ENCODE data around the gene RNF121. TPM values are rescaled to one million over a fixed set of nuclear protein-coding genes. Genes with fewer than 3 reads are reported as not detected.

RNF121 gene
- total RNA-seq, 1 donor from 2014 or later: 27.2 TPM

- no peak for DNase-seq (ENCODE audit: low spot score)
Measured at GRCh38 chr11:71979602-71980001, 50.8 kb downstream of the RNF121 start.

DNA sequence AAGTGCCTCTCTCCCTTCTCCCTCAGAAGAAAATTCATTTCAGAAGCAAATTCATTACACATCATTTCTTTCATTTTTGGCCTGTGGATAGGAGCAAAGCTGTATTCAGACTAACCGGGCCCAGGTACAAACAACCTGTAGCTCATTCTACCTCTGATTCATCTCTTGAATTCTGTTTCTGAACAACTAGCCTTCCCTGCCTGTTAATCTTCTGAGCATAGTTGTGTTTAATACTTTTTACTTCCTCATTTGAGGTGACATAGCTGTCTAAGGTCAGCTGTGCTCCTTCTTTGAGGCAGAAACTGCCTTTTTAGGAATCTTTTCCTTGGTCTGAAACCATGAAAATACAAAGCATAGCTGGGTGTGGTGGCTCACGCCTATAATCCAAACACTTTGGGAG lies 57.3 kb downstream of the RNF121 start:
- DNase-seq (ENCODE audit: low spot score): no peak

GRCh38 chr11:71987521-71987920 lies 58.7 kb downstream of the RNF121 start:
- DNase-seq (ENCODE audit: low spot score): no peak

DNA sequence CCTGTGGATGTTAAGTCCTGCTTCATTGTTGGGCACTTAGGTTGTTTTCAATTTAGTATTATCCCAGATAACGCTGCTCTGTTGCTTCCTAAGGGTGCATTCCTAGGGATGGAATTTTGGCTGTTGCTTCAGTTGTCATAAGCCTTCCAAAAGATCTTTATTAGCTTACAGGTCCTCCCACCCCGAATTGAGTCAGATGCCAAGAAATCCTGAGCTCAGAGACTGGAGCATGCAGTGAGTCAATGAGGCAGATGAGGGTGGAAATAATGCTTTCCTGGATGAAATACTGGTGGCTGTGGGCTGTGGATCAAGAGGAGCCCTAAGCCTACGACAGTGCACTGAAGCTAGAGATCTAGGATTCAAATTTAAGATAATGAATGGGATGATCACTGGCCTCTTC lies 59.2 kb downstream of the RNF121 start:
- DNase-seq (ENCODE audit: low spot score): no peak

GRCh38 chr11:71990701-71991100 lies 61.9 kb downstream of the RNF121 start:
- DNase-seq (ENCODE audit: low spot score): no peak

DNA sequence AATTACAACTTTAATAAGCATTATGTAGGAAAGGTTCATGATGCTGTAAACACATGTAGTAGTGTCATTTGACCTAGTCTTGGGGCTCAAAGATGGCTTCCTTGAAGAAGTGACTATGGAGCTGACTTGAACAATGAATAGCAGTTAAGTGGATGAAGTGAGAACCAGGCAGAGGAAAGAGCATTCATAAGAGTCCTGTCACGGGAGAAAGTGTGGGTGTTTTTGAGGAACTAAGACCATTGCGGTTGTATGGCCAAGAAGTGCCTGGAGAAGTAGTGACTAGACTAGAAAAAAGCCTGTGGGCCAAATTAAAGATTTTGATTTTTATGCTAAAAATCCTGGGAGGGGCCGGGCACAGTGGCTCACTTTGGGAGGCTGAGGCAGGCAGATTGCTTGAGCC lies 62.6 kb downstream of the RNF121 start:
- DNase-seq (ENCODE audit: low spot score): no peak

GRCh38 chr11:71992136-71992730 lies 63.4 kb downstream of the RNF121 start:
- DNase-seq (ENCODE audit: low spot score): no peak

- DNase-seq (ENCODE audit: low spot score): no peak
Measured at GRCh38 chr11:71994786-71995185, 65.9 kb downstream of the RNF121 start.

DNA sequence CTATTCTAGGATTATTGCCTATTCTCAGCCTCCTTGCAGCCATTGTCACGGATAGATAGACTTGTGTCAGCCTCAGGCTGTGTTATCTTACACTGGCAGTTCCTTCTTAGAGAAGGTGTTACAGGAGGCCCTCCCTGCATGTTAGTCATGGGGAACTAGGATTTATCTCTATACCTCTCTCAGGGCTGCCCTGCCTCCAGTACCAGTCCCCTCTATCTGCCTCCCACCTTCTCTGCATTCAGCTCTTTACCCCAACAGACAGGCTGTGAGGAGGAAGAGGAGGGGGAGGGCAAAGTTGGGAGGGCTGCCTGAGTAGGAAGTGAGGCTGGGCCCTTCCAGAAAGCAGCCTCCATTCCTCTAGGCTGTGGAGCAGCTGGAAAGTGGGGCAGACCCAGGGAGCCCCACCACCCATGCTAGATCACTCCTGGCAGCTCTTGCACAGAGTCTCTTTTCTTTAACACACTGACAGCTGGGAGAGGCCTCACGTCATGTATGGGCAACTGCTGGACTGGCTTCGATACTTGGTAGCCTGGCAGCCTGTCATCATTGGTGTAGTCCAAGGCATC lies 67.0 kb downstream of the RNF121 start:
- no peak for DNase-seq (ENCODE audit: low spot score)

- DNase-seq (ENCODE audit: low spot score): no peak
Measured at GRCh38 chr11:71996517-71996916, 67.7 kb downstream of the RNF121 start.

DNA sequence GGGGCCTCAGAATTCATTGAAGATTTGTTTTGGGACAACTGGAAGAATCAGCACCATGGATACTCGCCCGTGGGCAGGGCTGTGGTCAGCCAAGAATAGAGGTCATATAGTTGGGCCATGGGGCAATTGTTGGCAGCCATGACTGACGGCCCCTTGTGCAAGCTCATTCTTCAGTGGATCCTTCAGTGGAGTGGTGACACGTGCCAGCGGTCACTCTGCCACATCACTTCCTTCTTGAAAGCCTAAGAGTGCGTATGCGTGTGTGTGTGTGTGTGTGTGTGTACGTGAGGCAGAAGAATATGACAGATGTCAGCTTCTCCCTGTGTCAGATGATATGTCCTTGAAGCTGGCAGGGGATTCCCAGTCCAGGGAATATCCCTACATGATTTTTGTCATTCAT lies 68.1 kb downstream of the RNF121 start:
- no peak for DNase-seq (ENCODE audit: low spot score)

- DNase-seq (ENCODE audit: low spot score): no peak
Measured at GRCh38 chr11:71997594-71997993, 68.7 kb downstream of the RNF121 start.

- DNase-seq (ENCODE audit: low spot score): no peak
Measured at GRCh38 chr11:71998061-71998460, 69.2 kb downstream of the RNF121 start.

DNA sequence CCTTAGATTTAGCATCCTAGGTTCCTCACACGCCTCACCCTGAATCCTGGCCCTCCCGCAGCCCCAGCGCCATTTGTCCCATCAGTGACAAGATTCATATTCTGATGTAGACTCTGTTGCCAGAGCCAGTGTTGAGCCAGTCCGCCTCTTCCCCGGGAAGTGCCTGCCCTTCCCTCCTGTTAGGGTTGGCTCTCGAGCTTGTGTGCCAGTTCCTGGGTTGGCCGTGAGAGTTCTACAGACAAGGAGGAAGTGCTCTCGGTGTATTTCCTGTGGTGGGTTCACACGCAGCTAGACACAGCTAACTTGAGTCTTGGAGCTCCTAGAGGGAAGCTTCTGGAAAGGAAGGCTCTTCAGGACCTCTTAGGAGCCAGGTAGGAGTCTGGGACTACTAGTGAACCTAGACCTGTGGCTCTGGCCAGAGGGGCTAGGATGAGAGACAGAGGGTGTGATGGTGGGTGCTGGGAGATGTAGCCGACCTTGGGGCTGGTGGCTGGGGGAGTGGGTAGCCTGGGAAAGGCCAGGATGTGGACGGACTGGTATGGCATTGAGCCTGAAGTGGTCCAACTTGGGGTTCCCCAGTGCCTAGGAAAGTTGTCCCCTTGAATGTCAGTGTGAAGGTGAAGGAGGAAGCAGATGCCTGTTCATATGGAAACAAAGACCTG lies 69.9 kb downstream of the RNF121 start, which contains the start of gene IL18BP:
TSS of gene IL18BP (plus strand) at position 261 of the 662 bp plus-strand sequence. CDS start 1,076 bp downstream, outside the sequence.
- no peak for DNase-seq (ENCODE audit: low spot score)

GRCh38 chr11:71999362-71999761 lies 70.5 kb downstream of the RNF121 start:
- no peak for DNase-seq (ENCODE audit: low spot score)

DNA sequence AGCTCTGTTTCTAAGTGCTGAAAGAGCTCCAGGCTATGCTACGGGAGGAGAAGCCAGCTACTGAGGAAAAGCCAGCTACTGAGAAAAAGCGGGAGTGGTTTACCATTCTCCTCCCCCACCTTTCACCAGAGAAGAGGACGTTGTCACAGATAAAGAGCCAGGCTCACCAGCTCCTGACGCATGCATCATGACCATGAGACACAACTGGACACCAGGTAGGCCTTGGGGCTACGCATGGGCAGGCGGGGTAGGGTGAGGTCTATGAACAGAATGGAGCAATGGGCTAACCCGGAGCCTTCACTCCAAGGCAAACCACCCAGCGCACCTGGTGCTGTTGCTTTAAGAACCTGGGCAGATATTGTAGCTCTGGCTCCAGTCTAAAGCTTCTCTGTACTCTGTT lies 71.0 kb downstream of the RNF121 start:
- no peak for DNase-seq (ENCODE audit: low spot score)

DNA sequence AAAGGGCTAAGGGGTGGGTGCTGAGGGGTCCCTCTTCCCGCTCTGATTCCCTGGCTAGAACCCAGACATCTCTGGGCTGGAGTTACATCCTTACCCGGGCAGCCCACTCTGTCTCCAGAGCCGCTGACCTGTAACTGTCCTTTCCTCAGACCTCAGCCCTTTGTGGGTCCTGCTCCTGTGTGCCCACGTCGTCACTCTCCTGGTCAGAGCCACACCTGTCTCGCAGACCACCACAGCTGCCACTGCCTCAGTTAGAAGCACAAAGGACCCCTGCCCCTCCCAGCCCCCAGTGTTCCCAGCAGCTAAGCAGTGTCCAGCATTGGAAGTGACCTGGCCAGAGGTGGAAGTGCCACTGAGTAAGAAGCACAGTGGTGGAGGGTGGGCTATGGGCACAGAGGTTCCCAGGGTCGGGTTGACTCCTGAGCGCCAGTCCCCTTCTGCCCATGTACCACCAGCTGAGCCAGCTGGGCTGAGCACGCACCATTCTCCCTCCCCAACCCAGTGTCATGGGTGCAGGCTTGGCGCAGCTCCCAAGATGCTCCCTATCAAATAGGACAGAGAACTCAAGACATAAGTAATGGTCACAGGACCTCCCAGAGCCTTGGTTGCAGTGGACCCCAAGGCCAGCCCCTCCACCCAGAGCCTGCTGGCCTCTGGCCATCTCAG lies 71.5 kb downstream of the RNF121 start:
- DNase-seq (ENCODE audit: low spot score): no peak

DNA sequence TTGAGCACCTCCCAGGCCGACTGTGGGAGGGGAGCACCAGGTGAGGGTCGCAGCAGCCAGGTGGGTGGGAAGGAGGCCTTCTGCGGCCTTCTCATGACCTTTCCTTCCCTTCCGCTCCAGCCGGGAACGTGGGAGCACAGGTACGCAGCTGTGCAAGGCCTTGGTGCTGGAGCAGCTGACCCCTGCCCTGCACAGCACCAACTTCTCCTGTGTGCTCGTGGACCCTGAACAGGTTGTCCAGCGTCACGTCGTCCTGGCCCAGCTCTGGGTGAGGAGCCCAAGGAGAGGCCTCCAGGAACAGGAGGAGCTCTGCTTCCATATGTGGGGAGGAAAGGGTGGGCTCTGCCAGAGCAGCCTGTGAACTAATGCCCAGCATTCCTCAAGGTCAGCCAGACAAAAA lies 72.4 kb downstream of the RNF121 start:
- no peak for DNase-seq (ENCODE audit: low spot score)

DNA sequence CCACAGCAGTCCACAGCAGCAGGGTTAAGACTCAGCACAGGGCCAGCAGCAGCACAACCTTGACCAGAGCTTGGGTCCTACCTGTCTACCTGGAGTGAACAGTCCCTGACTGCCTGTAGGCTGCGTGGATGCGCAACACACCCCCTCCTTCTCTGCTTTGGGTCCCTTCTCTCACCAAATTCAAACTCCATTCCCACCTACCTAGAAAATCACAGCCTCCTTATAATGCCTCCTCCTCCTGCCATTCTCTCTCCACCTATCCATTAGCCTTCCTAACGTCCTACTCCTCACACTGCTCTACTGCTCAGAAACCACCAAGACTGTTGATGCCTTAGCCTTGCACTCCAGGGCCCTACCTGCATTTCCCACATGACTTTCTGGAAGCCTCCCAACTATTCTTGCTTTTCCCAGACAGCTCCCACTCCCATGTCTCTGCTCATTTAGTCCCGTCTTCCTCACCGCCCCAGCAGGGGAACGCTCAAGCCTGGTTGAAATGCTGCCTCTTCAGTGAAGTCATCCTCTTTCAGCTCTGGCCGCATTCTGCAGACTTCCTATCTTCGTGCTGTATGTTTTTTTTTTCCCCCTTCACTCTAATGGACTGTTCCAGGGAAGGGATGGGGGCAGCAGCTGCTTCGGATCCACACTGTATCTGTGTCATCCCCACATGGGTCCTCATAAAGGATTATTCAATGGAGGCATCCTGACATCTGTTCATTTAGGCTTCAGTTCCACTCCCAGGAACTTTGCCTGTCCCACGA lies 73.2 kb downstream of the RNF121 start:
- no peak for DNase-seq (ENCODE audit: low spot score)

- DNase-seq (ENCODE audit: low spot score): no peak
Measured at GRCh38 chr11:72002841-72003775, 74.3 kb downstream of the RNF121 start.

Measured in mesenteric fat pad (tissue), 1 donor.